Subcutaneous adipose tissue (tissue), 4 donors: ENCODE measurements around the gene DZIP3. TPM values are rescaled to one million over a fixed set of nuclear protein-coding genes. Genes with fewer than 3 reads are reported as not detected.

Source experiments
- CTCF ChIP-seq: fragments of 450-650 bp; IDR thresholded peaks from one replicate; pipeline ENCODE4 v1.5.1; 2016; ENCODE audit warnings: low read depth, mild to moderate bottlenecking, control low read depth, antibody characterized with exemption, moderate library complexity
- total RNA-seq, 4 donors: library from RNA; depleted of rRNA; stranded (reverse); fragments of >200 nt; gene quantifications; one replicate each; pipeline ENCODE4 v1.1.0, GENCODE V29; 2016

DZIP3 gene
- total RNA-seq, 4 donors from 2014 or later: 6.2 to 9.5 (median 8.6) TPM

- TF ChIP-seq CTCF: no peak
Observed at GRCh38 chr3:108610651-108611050, 21.1 kb downstream of the DZIP3 start.

- TF ChIP-seq CTCF: no peak
Observed at GRCh38 chr3:108620250-108620649, 30.7 kb downstream of the DZIP3 start.

GRCh38 chr3:108623504-108623903 lies 34.0 kb downstream of the DZIP3 start:
- TF ChIP-seq CTCF: no peak

GRCh38 chr3:108629974-108630373 lies 40.5 kb downstream of the DZIP3 start:
- no peak for TF ChIP-seq CTCF

GRCh38 chr3:108642526-108642925 lies 53.0 kb downstream of the DZIP3 start:
- no peak for TF ChIP-seq CTCF

GRCh38 chr3:108645364-108645763 lies 55.8 kb downstream of the DZIP3 start:
- TF ChIP-seq CTCF: no peak

- TF ChIP-seq CTCF: no peak
Observed at GRCh38 chr3:108661699-108662098, 72.2 kb downstream of the DZIP3 start.
